ENCODE results near the gene ZNF358. TPM values are rescaled to one million over a fixed set of nuclear protein-coding genes. Genes with fewer than 3 reads are reported as not detected.

Gene ZNF358
- total and polyA plus RNA-seq, 2 of the 13 experiments (the other 11 are each of a cell fraction or from before 2014, with no cell fraction given): 9.1 to 37.0 TPM

- TF ChIP-seq, protein P1, sequence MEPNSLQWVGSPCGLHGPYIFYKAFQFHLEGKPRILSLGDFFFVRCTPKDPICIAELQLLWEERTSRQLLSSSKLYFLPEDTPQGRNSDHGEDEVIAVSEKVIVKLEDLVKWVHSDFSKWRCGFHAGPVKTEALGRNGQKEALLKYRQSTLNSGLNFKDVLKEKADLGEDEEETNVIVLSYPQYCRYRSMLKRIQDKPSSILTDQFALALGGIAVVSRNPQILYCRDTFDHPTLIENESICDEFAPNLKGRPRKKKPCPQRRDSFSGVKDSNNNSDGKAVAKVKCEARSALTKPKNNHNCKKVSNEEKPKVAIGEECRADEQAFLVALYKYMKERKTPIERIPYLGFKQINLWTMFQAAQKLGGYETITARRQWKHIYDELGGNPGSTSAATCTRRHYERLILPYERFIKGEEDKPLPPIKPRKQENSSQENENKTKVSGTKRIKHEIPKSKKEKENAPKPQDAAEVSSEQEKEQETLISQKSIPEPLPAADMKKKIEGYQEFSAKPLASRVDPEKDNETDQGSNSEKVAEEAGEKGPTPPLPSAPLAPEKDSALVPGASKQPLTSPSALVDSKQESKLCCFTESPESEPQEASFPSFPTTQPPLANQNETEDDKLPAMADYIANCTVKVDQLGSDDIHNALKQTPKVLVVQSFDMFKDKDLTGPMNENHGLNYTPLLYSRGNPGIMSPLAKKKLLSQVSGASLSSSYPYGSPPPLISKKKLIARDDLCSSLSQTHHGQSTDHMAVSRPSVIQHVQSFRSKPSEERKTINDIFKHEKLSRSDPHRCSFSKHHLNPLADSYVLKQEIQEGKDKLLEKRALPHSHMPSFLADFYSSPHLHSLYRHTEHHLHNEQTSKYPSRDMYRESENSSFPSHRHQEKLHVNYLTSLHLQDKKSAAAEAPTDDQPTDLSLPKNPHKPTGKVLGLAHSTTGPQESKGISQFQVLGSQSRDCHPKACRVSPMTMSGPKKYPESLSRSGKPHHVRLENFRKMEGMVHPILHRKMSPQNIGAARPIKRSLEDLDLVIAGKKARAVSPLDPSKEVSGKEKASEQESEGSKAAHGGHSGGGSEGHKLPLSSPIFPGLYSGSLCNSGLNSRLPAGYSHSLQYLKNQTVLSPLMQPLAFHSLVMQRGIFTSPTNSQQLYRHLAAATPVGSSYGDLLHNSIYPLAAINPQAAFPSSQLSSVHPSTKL (CRISPR knock-in tag; IDR thresholded peaks at IDR 0.05): peak; percentile 49
- no peak for TF ChIP-seq CENPBD1 (CRISPR knock-in tag; IDR thresholded peaks at IDR 0.05; ENCODE audit: borderline replicate concordance, low read depth)
- TF ChIP-seq CCAR2 (optimal IDR thresholded peaks at IDR 0.05; ENCODE audit: low read depth, low read length): no peak
- TF ChIP-seq HNRNPLL (IDR thresholded peaks at IDR 0.05; ENCODE audit: low read depth, low read length, poor library complexity, severe bottlenecking): peak; percentile 68
- TF ChIP-seq, protein P2, sequence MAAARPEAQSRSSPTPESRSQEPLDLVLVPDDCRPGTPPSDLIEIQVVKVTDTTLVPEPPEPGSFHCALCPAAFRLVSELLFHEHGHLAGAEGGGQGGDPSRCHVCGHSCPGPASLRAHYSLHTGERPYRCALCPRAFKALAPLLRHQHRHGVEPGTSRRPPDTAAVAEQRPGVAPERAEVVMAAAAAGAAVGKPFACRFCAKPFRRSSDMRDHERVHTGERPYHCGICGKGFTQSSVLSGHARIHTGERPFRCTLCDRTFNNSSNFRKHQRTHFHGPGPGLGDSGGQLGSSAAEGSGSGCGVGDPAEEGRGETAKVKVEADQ (CRISPR knock-in tag; IDR thresholded peaks at IDR 0.05; ENCODE audit: borderline replicate concordance): peak; percentile 59; the same call in 1 of the 2 replicates
- no peak for TF ChIP-seq KLF9 (CRISPR knock-in tag; IDR thresholded peaks at IDR 0.05; ENCODE audit: low read depth)
- TF ChIP-seq, protein P3, sequence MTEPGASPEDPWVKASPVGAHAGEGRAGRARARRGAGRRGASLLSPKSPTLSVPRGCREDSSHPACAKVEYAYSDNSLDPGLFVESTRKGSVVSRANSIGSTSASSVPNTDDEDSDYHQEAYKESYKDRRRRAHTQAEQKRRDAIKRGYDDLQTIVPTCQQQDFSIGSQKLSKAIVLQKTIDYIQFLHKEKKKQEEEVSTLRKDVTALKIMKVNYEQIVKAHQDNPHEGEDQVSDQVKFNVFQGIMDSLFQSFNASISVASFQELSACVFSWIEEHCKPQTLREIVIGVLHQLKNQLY (CRISPR knock-in tag; IDR thresholded peaks at IDR 0.05): 0 out of 2 replicates have a peak, but pooled peaks have one; percentile 26
- TF ChIP-seq POLR2AphosphoS5 (IDR thresholded peaks at IDR 0.05; ENCODE audit: low read depth, low read length): no peak; the same call in 1 of the 2 replicates
- no peak for TF ChIP-seq ZNF720 (CRISPR knock-in tag; IDR thresholded peaks at IDR 0.05)
- peak; percentile 84; the same call in 1 of the 2 replicates for TF ChIP-seq ATF7-NPFF (CRISPR knock-in tag; IDR thresholded peaks at IDR 0.05; ENCODE audit: low read depth)
- no peak for TF ChIP-seq ZNF235 (CRISPR knock-in tag; IDR thresholded peaks at IDR 0.05; ENCODE audit: borderline replicate concordance)
- no peak for TF ChIP-seq ZNF280D (CRISPR knock-in tag; IDR thresholded peaks at IDR 0.05)
- 0 out of 2 replicates have a peak, but pooled peaks have one; percentile 20 for TF ChIP-seq TMF1 (CRISPR knock-in tag; IDR thresholded peaks at IDR 0.05; ENCODE audit: low read depth)
- TF ChIP-seq ZNF567 (CRISPR knock-in tag; IDR thresholded peaks at IDR 0.05; ENCODE audit: borderline replicate concordance): 0 out of 2 replicates have a peak, but pooled peaks have one; percentile 41
- 0 out of 2 replicates have a peak, but pooled peaks have one; percentile 60 for TF ChIP-seq ZBTB21 (CRISPR knock-in tag; IDR thresholded peaks at IDR 0.05)
- 0 out of 2 replicates have a peak, but pooled peaks have one; percentile 23 for TF ChIP-seq KLF6 (CRISPR knock-in tag; IDR thresholded peaks at IDR 0.05)
- TF ChIP-seq RCOR2 (CRISPR knock-in tag; IDR thresholded peaks at IDR 0.05): peak; percentile 74; the same call in 1 of the 2 replicates
Measured at GRCh38 chr19:7535047-7535997, 19.4 kb downstream of the ZNF358 start, which contains the start of gene PNPLA6 (continued).

Measured in HepG2 (cell line).